ENCODE measurements around the gene RLN3. TPM values are rescaled to one million over a fixed set of nuclear protein-coding genes. Genes with fewer than 3 reads are reported as not detected.

Gene RLN3
- total and polyA plus RNA-seq, 9 of the 15 experiments (the other 6 are each of a cell fraction or from before 2014, with no cell fraction given) = 0.31 to 1.2 (median 0.71) TPM; not detected in 6

DNA sequence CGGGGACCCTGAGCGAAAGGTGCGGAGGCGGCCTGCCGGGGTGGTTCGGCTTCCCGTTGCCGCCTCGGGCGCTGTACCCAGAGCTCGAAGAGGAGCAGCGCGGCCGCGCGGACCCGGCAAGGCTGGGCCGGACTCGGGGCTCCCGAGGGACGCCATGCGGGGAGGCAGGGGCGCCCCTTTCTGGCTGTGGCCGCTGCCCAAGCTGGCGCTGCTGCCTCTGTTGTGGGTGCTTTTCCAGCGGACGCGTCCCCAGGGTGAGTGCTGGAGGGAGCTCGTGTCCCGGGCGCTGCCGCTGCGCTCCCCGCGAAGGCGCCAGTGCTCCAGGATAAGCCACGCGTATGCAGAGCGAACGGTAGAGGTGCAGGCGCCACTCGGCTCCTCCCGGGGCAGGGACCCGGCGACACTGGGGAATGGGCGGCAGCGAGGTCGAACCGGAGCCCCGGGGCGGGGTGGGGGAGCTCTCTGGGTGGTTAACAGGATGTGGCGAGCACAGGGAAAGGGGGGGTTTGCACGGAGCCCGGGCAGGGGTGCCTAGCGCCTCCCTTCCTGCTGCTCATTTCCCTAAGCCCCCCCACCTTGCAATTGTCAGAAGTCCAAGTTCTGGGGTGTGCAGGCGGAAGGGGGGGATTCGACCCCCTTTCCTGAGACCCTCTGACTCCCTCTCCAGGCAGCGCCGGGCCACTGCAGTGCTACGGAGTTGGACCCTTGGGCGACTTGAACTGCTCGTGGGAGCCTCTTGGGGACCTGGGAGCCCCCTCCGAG lies 4.0 kb downstream of the RLN3 start, which contains the start of gene IL27RA (continued):
- TF ChIP-seq U2AF1 (optimal IDR thresholded peaks at IDR 0.05; ENCODE audit: low read depth, low read length) = peak; percentile 60
- no peak for TF ChIP-seq HMG20A (CRISPR knock-in tag; conservative IDR thresholded peaks at IDR 0.05)
- TF ChIP-seq ZBTB17 (CRISPR knock-in tag; IDR thresholded peaks at IDR 0.05) = 0 out of 2 replicates have a peak, but pooled peaks have one; percentile 23
- peak; percentile 78 for TF ChIP-seq POLR2A (conservative IDR thresholded peaks at IDR 0.05)
- no peak for TF ChIP-seq MTA1 (IDR thresholded peaks at IDR 0.05; ENCODE audit: borderline replicate concordance)
- peak; percentile 58; the same call in 1 of the 2 replicates for TF ChIP-seq NR1H2 (CRISPR knock-in tag; IDR thresholded peaks at IDR 0.05)
- TF ChIP-seq SMARCB1 (IDR thresholded peaks at IDR 0.05; ENCODE audit: insufficient read length, low read depth) = no peak
- peak; percentile 99 for TF ChIP-seq ZBTB7A (IDR thresholded peaks at IDR 0.05; ENCODE audit: borderline replicate concordance, control insufficient read depth, low read depth, low read length)
- TF ChIP-seq ZNF184 (CRISPR knock-in tag; IDR thresholded peaks at IDR 0.05) = no peak
- no peak for TF ChIP-seq DNMT1 (IDR thresholded peaks at IDR 0.05)
- TF ChIP-seq, protein P1, sequence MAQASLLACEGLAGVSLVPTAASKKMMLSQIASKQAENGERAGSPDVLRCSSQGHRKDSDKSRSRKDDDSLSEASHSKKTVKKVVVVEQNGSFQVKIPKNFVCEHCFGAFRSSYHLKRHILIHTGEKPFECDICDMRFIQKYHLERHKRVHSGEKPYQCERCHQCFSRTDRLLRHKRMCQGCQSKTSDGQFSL (CRISPR knock-in tag; IDR thresholded peaks at IDR 0.05) = peak; percentile 98
- TF ChIP-seq, protein P1 (tag; IDR thresholded peaks at IDR 0.05) = peak in 1 of 2 experiments; percentile 92; a peak in 2 of 4 replicates
- peak; percentile 52 for TF ChIP-seq RB1 (IDR thresholded peaks at IDR 0.05; ENCODE audit: low read depth)
- TF ChIP-seq GATA2 (CRISPR knock-in tag; IDR thresholded peaks at IDR 0.05) = no peak
- peak; percentile 92 for TF ChIP-seq KAT7 (CRISPR knock-in tag; IDR thresholded peaks at IDR 0.05; ENCODE audit: borderline replicate concordance)
- TF ChIP-seq, protein P2, sequence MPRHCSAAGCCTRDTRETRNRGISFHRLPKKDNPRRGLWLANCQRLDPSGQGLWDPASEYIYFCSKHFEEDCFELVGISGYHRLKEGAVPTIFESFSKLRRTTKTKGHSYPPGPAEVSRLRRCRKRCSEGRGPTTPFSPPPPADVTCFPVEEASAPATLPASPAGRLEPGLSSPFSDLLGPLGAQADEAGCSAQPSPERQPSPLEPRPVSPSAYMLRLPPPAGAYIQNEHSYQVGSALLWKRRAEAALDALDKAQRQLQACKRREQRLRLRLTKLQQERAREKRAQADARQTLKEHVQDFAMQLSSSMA (CRISPR knock-in tag; IDR thresholded peaks at IDR 0.05) = no peak
- TF ChIP-seq MAZ (CRISPR knock-in tag; conservative IDR thresholded peaks at IDR 0.05 in 1 of 2, IDR thresholded peaks at IDR 0.05 in 1 of 2) = peak; percentile 67 to 78
- TF ChIP-seq ZNF436 (CRISPR knock-in tag; IDR thresholded peaks at IDR 0.05) = no peak
- TF ChIP-seq ARID4B (CRISPR knock-in tag; IDR thresholded peaks at IDR 0.05) = peak; percentile 52; the same call in 1 of the 2 replicates
- no peak for TF ChIP-seq PHF21A (IDR thresholded peaks at IDR 0.05; ENCODE audit: borderline replicate concordance, low read depth)
- peak; percentile 93; the same call in 1 of the 2 replicates for TF ChIP-seq RBM14 (IDR thresholded peaks at IDR 0.05; ENCODE audit: borderline replicate concordance, insufficient read depth, low read depth, low read length)

Measured in K562 (cell line).